ENCODE data around the gene KCNJ2. TPM values are rescaled to one million over a fixed set of nuclear protein-coding genes. Genes with fewer than 3 reads are reported as not detected.

Gene KCNJ2
- total RNA-seq, 1 donor from 2014 or later = 1.7 TPM

GRCh38 chr17:70158591-70158990 lies 10.7 kb upstream of the KCNJ2 start:
- DNase-seq (ENCODE audit: low read depth in 2 of 2) = peak in 1 of 2 donors; percentile 43

GRCh38 chr17:70159980-70160379 lies 9.4 kb upstream of the KCNJ2 start:
- peak in 1 of 2 donors; percentile 59 for DNase-seq (ENCODE audit: low read depth in 2 of 2)

- DNase-seq (ENCODE audit: low read depth in 2 of 2) = no peak
Observed at GRCh38 chr17:70161519-70161918, 7.8 kb upstream of the KCNJ2 start.

GRCh38 chr17:70165383-70165782 lies 3.9 kb upstream of the KCNJ2 start:
- no peak for DNase-seq (ENCODE audit: low read depth in 2 of 2)

- DNase-seq (ENCODE audit: low read depth in 2 of 2) = peak in 1 of 2 donors; percentile 15
Observed at GRCh38 chr17:70166615-70167014, 2.7 kb upstream of the KCNJ2 start.

- peak; percentile 45 to 89 for DNase-seq (ENCODE audit: low read depth in 2 of 2)
Observed at GRCh38 chr17:70168044-70168976, 1.0 kb upstream of the KCNJ2 start.

GRCh38 chr17:70169709-70170597 lies 621 bp downstream of the KCNJ2 start:
- peak in 1 of 2 donors; percentile 8 for DNase-seq (ENCODE audit: low read depth in 2 of 2)

- DNase-seq (ENCODE audit: low read depth in 2 of 2) = no peak
Observed at GRCh38 chr17:70171159-70171558, 1.8 kb downstream of the KCNJ2 start.

- DNase-seq (ENCODE audit: low read depth in 2 of 2) = no peak
Observed at GRCh38 chr17:70172449-70172848, 3.1 kb downstream of the KCNJ2 start.

GRCh38 chr17:70172923-70173322 lies 3.6 kb downstream of the KCNJ2 start:
- no peak for DNase-seq (ENCODE audit: low read depth in 2 of 2)

- DNase-seq (ENCODE audit: low read depth in 2 of 2) = no peak
Observed at GRCh38 chr17:70173681-70174080, 4.3 kb downstream of the KCNJ2 start.

- DNase-seq (ENCODE audit: low read depth in 2 of 2) = no peak
Observed at GRCh38 chr17:70181376-70181775, 12.0 kb downstream of the KCNJ2 start.

GRCh38 chr17:70181866-70182265 lies 12.5 kb downstream of the KCNJ2 start:
- no peak for DNase-seq (ENCODE audit: low read depth in 2 of 2)

GRCh38 chr17:70183508-70183907 lies 14.2 kb downstream of the KCNJ2 start:
- no peak for DNase-seq (ENCODE audit: low read depth in 2 of 2)

GRCh38 chr17:70184207-70184606 lies 14.9 kb downstream of the KCNJ2 start:
- no peak for DNase-seq (ENCODE audit: low read depth in 2 of 2)

- peak in 1 of 2 donors; percentile 68 for DNase-seq (ENCODE audit: low read depth in 2 of 2)
Observed at GRCh38 chr17:70184770-70185169, 15.4 kb downstream of the KCNJ2 start.

GRCh38 chr17:70185285-70185684 lies 16.0 kb downstream of the KCNJ2 start:
- DNase-seq (ENCODE audit: low read depth in 2 of 2) = no peak

GRCh38 chr17:70187383-70187782 lies 18.1 kb downstream of the KCNJ2 start:
- DNase-seq (ENCODE audit: low read depth in 2 of 2) = no peak

- peak in 1 of 2 donors; percentile 8 for DNase-seq (ENCODE audit: low read depth in 2 of 2)
Observed at GRCh38 chr17:70190959-70191805, 21.9 kb downstream of the KCNJ2 start.

GRCh38 chr17:70195091-70195490 lies 25.8 kb downstream of the KCNJ2 start:
- DNase-seq (ENCODE audit: low read depth in 2 of 2) = no peak

GRCh38 chr17:70201872-70202419 lies 32.6 kb downstream of the KCNJ2 start:
- no peak for DNase-seq (ENCODE audit: low read depth in 2 of 2)

All from dermis microvascular lymphatic vessel endothelial cell (primary cell).